Adrenal gland (tissue), 5 donors: ENCODE results near the gene CTNNBIP1.

Source experiments
- POLR2A ChIP-seq, 2 donors: fragments of 450-650 bp; IDR thresholded peaks; one replicate each; pipeline ENCODE4 v1.6.1; 2017; ENCODE audit warnings: antibody characterized with exemption in 2 of 2, mild to moderate bottlenecking in 2 of 2, moderate library complexity in 1 of 2
- TF ChIP-seq, protein P1 (sequence below), 6 experiments: fragments of 450-650 bp in 4 of 6; fragments of 200-600 bp in 2 of 6; sonication (generic) in 1 of 6; IDR thresholded peaks; 1 replicate in 5 of 6; 2 replicates in 1 of 6; pipeline versions ENCODE4 v1.5.1 to v1.8.0; 2016 to 2021; ENCODE audit warnings: antibody characterized with exemption in 6 of 6, mild to moderate bottlenecking in 2 of 6, moderate library complexity in 1 of 6
- donor health status: DM: no; HTN: no; CAD: no.

- TF ChIP-seq POLR2A (IDR thresholded peaks at IDR 0.05) = no peak
- TF ChIP-seq, protein P1, sequence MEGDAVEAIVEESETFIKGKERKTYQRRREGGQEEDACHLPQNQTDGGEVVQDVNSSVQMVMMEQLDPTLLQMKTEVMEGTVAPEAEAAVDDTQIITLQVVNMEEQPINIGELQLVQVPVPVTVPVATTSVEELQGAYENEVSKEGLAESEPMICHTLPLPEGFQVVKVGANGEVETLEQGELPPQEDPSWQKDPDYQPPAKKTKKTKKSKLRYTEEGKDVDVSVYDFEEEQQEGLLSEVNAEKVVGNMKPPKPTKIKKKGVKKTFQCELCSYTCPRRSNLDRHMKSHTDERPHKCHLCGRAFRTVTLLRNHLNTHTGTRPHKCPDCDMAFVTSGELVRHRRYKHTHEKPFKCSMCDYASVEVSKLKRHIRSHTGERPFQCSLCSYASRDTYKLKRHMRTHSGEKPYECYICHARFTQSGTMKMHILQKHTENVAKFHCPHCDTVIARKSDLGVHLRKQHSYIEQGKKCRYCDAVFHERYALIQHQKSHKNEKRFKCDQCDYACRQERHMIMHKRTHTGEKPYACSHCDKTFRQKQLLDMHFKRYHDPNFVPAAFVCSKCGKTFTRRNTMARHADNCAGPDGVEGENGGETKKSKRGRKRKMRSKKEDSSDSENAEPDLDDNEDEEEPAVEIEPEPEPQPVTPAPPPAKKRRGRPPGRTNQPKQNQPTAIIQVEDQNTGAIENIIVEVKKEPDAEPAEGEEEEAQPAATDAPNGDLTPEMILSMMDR (IDR thresholded peaks at IDR 0.05) = no peak
These were observed 87.6 kb downstream of the CTNNBIP1 start for GRCh38 chr1:9822490-9822889.
